ENCODE data around the gene ABHD17A.
A peak's percentile ranks its signal among the peaks of the same experiment; 100 is the strongest.

Gene ABHD17A

DNA sequence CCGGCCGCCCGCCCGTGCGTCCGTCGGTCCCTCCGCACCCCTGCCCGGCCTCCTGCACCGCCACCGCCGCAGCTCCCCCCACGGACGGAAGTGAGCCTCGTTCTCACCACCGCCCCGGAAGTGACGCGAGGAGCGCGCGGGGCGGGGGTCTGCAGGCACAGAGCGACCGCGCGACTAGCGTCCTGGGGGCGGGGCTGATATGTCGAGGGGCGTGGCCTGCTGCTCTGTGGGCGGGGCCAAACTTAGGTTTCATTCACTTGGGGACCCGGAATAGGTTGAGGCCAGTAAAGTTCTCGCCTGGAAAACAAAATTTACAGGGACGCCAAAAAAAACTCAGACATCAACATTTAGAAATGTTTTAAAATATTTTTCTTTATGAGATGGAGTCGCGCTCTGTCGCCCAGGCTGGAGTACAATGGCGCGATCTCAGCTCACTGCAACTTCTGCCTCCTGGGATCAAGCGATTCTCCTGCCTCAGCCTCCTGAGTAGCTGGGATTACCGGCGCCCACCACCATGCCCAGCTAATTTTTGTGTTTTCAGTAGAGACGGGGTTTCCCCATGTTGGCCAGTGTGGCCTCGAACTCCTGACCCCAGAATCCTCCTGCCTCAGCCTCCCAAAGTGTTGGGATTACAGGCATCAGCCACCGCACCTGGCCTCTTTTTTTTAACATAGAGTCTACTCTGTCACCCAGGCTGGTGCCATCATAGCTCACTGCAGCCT, at the start of gene ABHD17A:
ABHD17A (minus strand) TSS at position 99 of the 722 bp plus-strand sequence. CDS start 3,930 bp downstream, outside the sequence.
- peak; percentile 85 for DNase-seq

DNA sequence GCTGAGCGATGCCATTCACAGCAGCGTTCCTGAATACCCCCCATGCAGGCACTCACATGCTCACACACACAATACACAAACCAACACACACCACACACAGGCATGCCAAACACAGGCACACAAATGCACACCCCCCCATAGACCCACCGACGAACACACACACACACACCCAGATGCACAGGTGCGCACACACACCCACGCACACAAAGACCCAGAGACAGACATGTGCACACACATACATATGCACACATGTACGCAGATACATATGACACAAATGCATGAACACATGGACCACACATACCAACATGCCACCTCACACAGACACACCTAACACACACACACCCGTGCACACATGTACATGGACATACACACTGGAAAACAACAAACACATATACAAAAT, 48.6 kb upstream of the ABHD17A start:
- no peak for DNase-seq

- no peak for DNase-seq
Observed at GRCh38 chr19:1933244-1933643, 47.9 kb upstream of the ABHD17A start.

DNA sequence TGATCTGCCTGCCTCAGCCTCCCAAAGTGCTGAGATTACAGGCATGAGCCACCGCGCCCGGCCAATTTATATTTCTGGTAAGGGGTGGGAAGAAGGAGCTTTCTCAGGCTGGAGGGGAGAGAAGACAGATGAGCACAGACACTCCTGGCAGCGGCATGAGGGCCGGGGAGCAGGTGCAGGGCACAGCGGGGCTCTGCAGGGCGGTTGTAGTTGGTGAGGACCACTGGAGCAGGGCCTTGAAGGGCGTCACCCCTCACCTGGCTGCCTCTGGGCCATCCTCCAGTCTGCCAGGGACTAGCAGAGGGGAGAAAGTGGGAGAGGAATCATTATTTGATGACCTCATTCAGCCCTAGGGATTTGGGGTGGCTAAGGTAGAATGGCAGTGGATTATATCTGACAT, 47.1 kb upstream of the ABHD17A start:
- DNase-seq, result no peak

DNA sequence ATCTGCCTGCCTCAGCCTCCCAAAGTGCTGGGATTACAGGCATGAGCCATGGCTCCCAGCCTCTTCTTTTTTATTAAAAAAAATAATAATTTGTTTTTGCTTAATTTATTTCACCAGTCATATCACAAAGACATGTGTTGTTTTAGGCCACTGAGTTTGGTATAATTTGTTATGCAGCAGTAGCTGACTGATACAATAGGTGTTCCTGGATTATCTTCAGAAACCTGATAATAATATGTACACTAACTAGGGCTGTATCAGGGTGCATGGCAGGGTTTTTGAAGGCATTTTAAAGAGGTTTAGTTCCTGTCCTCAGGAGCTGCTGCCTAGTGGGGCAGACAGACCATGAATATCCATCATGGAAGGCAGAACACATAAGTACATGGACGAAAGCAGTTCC, 46.1 kb upstream of the ABHD17A start:
- no peak for DNase-seq

DNA sequence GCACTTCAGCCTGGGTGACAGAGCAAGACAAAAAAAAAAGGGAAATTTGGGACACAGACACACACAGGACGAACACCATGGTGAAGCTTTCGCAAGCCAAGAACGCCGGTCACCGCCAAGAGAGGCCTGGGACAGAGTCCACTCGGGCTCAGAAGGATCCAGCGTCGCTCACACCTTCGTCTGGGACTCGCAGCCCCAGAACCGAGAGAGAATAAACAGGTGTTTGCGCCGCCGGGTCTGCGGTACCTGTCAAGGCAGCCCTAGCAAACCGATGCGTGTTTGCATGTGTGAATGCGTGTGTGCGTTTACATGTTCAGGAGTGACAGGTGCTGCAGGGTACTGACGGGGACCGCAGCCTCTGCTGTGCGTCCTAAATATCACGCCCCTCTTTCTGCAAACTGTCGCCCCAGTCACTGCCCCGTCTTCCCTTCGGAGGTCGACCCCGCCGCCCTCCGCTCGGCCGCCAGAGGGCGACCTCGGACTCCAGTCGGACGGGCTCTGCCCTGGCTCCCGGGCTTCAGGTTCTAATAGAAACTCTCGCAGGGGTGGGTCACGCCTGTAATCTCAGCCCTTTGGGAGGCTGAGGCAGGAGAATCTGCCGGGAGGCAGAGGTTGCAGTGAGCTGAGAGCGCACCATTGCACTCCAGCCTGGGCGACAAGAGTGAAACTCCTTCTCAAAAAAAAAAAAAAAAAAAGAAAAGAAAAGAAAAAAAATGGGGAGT, 43.9 kb upstream of the ABHD17A start:
- peak; percentile 70 for DNase-seq

GRCh38 chr19:1925544-1925943, 40.2 kb upstream of the ABHD17A start:
- no peak for DNase-seq

DNA sequence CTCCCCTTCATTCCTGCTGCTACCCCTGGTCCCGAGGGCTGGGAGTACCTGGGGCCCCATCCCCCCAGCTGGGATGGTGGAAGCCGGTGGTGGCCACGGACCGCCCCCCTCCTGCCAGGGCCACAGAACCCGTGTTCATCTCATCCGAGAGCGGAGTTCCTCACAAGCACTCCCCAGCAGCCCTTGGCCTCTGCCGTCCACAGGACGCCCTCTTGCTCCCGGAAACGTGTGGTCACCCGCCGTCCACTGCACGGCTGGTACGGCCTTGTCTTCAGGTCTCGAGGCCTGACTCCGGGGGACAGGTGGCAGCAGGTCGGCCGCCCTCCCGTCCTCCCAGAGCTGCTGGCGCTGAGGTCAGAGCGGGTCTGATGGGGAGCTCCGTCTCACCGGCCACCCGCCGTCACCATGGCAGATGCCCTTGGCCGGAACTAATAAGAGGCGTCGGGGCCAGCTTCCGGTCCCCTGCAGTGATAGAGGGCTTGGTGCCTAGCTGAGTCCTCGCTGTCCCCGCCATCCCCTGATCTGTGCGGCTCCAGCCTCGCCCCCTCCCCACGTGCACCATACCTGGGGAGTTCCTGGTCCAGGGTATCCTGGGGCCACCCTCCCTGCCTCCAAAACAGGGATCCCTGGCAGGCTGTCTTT, 39.1 kb upstream of the ABHD17A start:
- DNase-seq, result no peak

DNA sequence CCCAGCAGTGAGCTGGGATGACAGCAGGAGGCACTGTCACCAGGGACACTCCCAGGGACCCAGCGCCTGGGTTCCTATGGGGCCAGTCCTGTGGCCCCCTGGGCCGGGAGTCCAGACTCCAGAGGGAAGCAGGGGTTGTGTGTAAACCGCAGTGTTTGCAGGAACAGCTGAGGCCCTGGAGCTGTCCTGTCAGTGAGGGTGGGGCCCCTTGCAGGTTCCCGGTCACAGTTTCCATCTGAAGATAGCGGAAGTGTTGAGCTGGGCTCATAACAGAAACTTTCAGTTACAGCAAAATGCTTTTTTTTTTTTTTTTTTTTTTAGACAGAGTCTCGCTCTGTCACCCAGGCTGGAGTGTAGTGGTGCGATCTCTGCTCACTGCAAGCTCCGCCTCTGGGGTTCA, 38.0 kb upstream of the ABHD17A start:
- no peak for DNase-seq

- no peak for DNase-seq
Observed at GRCh38 chr19:1922803-1923202, 37.5 kb upstream of the ABHD17A start.

GRCh38 chr19:1921825-1922224, 36.5 kb upstream of the ABHD17A start:
- no peak for DNase-seq

- DNase-seq, result no peak
Observed at GRCh38 chr19:1921326-1921725, 36.0 kb upstream of the ABHD17A start.

DNA sequence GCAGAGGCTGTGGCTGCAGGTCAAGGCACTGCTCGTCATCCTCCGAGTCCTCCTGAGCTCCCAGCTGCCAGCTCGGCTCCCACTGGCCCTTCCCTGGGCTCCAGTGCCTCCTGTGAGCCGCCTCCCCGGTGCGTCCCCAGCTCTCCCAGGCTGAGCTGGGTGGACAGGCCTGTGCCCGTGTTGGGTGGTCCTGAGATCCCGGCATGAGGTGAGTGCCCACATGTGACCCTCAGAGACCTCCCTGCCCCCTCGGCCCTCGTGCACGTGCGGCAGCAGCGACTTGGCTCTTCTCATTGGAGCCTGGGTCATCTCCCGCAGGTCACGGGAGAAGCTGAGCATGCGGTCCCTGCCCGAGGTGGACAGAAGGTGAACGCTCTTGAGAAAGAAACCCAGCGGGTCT, 35.3 kb upstream of the ABHD17A start:
- no peak for DNase-seq

DNA sequence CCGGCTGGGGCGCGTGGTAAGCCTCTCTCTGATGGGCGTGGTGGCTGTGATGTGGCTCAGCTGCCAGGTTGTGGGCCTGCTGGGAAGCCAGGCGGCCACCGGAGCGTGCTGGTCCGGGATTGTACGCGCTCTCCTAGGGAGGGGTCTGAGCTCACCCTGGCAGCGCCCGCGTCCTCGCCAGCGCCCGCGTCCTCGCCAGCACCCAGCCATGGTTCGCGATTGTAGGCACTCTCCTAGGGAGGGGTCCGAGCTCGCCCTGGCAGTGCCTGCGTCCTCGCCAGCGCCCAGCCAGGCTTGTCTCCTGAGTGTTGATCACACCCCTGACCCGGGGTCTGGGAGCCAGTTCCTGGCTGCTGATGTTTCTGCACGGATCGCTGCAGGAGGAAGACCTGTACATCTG, 33.7 kb upstream of the ABHD17A start:
- no peak for DNase-seq

GRCh38 chr19:1917926-1918325, 32.6 kb upstream of the ABHD17A start:
- DNase-seq, result no peak

DNA sequence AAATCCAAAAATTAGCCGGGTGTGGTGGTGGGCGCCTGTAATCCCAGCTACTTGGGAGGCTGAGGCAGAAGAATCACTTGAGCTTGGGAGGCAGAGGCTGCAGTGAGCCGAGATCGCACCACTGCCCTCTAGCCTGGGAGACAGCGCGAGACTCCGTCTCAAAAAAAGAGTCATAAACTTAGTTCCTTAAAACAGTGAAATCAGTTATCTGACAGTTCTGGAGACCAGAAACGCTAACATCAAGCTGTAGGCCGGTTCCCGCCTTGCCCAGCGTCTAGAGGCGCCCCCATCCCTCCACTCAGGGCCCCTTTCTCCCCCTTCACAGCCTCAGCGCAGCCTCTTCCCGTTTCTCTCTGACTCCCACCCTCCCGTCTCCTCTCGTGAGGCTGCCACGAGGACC, 31.9 kb upstream of the ABHD17A start:
- no peak for DNase-seq

DNA sequence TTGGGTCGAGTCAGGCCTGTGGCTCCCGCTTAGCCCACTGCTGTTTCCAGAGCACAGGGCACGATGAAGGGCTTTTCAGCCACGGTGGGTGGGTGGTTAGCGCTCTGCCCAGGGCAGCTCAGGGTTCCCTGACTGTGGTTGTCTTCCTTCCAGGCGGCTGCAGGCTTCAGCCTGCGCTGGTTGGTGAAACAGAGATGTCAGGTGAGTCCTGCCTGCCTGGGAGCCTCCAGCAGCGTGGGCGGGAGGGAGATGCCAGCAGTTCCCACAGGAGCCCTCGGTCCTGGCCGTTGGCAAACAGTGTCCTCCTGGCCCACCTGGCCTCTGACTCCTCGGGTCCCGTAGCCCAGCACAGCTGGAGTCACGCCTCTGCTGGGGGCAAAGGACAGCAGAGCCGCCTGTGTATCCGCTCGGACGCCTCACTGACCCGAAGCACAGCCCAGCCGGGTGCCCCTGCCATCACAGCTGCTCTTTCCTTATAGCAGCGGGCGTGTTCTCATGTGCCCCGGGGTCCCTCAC, 29.6 kb upstream of the ABHD17A start:
- no peak for DNase-seq

DNA sequence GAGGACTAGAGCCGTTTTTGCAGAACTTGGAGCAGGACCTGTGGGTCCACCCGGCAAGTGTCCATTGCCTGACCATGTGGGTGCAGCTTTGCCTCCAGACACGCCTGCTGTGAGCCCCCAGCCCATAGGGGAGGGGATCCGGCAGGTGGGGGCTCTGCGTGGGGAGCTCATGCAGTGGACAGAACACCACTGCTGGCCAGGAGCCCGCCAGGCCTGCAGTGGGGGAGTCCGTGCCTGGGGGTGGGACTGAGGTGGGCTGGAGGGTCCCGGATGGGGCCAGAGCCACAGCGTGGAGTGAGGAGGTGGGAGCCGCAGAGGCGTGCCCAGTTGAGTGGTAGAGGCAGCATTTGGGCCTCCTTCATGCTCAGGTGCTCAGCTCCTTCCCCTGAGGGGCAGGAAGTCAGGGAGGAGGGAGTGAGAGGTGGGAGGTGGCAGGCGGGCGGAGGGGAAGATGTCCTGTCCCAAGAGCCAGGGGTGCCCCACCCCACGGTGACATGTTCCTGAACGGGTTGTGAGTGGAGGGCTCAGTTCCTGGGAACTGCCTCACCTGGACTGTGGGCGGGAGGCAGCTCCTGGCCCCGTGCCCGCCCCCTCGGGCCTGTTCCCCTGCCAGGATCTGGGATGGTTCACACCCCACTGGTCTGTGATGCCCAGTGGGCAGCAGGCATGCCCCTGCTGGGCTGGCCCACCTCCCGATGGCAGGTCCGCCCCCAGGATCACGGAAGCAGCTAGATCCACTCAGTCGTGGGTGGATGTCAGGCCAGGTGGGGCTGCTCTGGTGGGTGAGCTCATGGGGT, 28.7 kb upstream of the ABHD17A start:
- no peak for DNase-seq

GRCh38 chr19:1912760-1913505, 27.6 kb upstream of the ABHD17A start:
- DNase-seq, result no peak

DNA sequence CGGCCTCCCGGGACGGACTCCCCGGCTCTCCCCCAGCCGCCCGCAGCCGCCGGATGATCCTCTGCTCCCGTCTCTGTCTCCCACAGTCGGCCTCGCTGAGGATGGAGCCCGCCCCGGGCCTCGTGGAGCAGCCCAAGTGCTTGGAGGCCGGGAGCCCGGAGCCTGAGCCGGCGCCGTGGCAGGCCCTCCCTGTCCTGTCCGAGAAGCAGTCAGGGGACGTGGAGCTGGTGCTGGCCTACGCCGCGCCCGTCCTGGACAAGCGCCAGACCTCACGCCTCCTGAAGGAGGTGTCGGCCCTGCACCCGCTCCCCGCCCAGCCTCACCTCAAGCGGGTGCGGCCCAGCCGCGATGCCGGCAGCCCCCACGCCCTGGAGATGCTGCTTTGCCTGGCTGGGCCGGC, 26.7 kb upstream of the ABHD17A start:
- DNase-seq, result no peak

DNA sequence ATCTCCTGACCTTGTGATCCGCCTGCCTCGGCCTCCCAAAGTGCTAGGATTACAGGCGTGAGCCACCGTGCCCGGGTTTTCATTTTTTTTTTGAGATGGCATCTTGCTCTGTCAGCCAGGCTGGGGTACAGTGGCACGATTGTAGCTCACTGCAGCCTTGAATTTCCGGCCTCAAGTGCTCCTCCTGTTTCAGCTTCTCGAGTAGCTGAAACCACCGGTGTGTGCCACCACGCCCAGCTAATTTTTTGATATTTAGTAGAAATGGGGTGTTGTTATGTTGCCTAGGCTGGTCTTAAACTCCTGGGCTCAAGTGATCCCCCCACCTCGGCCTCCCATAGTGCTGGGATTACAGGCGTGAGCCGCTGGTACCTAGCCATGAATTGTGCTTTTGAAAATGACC, 25.8 kb upstream of the ABHD17A start:
- no peak for DNase-seq

- no peak for DNase-seq
Observed at GRCh38 chr19:1910177-1910576, 24.9 kb upstream of the ABHD17A start.

GRCh38 chr19:1909761-1910080, 24.4 kb upstream of the ABHD17A start:
- no peak for DNase-seq

All from NCI-H1105 treated with DMSO at 0.1 percent for 48 hours (cell line).